ENCODE results near the gene MYH15.

- TF ChIP-seq, protein P1, sequence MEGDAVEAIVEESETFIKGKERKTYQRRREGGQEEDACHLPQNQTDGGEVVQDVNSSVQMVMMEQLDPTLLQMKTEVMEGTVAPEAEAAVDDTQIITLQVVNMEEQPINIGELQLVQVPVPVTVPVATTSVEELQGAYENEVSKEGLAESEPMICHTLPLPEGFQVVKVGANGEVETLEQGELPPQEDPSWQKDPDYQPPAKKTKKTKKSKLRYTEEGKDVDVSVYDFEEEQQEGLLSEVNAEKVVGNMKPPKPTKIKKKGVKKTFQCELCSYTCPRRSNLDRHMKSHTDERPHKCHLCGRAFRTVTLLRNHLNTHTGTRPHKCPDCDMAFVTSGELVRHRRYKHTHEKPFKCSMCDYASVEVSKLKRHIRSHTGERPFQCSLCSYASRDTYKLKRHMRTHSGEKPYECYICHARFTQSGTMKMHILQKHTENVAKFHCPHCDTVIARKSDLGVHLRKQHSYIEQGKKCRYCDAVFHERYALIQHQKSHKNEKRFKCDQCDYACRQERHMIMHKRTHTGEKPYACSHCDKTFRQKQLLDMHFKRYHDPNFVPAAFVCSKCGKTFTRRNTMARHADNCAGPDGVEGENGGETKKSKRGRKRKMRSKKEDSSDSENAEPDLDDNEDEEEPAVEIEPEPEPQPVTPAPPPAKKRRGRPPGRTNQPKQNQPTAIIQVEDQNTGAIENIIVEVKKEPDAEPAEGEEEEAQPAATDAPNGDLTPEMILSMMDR (IDR thresholded peaks at IDR 0.05), result no peak
- TF ChIP-seq, protein P2, sequence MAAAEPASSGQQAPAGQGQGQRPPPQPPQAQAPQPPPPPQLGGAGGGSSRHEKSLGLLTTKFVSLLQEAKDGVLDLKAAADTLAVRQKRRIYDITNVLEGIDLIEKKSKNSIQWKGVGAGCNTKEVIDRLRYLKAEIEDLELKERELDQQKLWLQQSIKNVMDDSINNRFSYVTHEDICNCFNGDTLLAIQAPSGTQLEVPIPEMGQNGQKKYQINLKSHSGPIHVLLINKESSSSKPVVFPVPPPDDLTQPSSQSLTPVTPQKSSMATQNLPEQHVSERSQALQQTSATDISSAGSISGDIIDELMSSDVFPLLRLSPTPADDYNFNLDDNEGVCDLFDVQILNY (CRISPR knock-in tag; IDR thresholded peaks at IDR 0.05), result no peak
- no peak for TF ChIP-seq OVOL2 (CRISPR knock-in tag; IDR thresholded peaks at IDR 0.05; ENCODE audit: borderline replicate concordance)
- TF ChIP-seq, protein P3, sequence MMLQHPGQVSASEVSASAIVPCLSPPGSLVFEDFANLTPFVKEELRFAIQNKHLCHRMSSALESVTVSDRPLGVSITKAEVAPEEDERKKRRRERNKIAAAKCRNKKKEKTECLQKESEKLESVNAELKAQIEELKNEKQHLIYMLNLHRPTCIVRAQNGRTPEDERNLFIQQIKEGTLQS (CRISPR knock-in tag; conservative IDR thresholded peaks at IDR 0.05), result no peak
- no peak for TF ChIP-seq ETV6 (CRISPR knock-in tag; IDR thresholded peaks at IDR 0.05)
These were observed 104.2 kb downstream of the MYH15 start for GRCh38 chr3:108406063-108406660.
